Adrenal gland (tissue), 12 donors: Measurements from ENCODE around the gene PRR14L. TPM values are rescaled to one million over a fixed set of nuclear protein-coding genes. Genes with fewer than 3 reads are reported as not detected.
"Not testable (repeated sequence)": the region's sequence is repeated elsewhere in the genome, so short reads cannot be mapped to it uniquely, and the experiment has no call there.

ENCODE experiments used
- DNase-seq, 7 donors: peaks; one replicate each; pipeline ENCODE4 v3.0.0-alpha.2; 2019 to 2020
- H3K27ac ChIP-seq, 5 donors: fragments of 200-600 bp; sonication (generic) in 4 of 5; 1 replicate in 3 of 5; 2 replicates in 2 of 5; pipeline versions ENCODE4 v1.5.1 to v1.8.0; 2016 to 2020; ENCODE audit warnings: mild to moderate bottlenecking in 1 of 5
- H3K27me3 ChIP-seq: fragments of 200-600 bp; 2 replicates; pipeline ENCODE4 v1.8.0; 2021
- H3K36me3 ChIP-seq, 2 donors: fragments of 200-600 bp; replicated peaks in 1 of 2; 1 replicate in 1 of 2; 2 replicates in 1 of 2; pipeline versions ENCODE4 v1.5.1 to v1.8.0; 2018 to 2022
- H3K4me1 ChIP-seq, 2 donors: fragments of 200-600 bp; replicated peaks in 1 of 2; 1 replicate in 1 of 2; 2 replicates in 1 of 2; pipeline versions ENCODE4 v1.5.1 to v1.8.0; 2018 to 2021
- H3K4me3 ChIP-seq, 4 donors: fragments of 200-600 bp; sonication (generic) in 3 of 4; one replicate each; pipeline ENCODE4 v1.5.1; 2016 to 2018
- H3K9me3 ChIP-seq, 3 donors: fragments of 200-600 bp; sonication (generic) in 1 of 3; replicated peaks in 1 of 3; 1 replicate in 2 of 3; 2 replicates in 1 of 3; pipeline versions ENCODE4 v1.5.1 to v1.8.0; 2016 to 2021
- CTCF ChIP-seq, 6 experiments: fragments of 450-650 bp in 4 of 6; fragments of 200-600 bp in 2 of 6; sonication (generic) in 1 of 6; IDR thresholded peaks; 1 replicate in 5 of 6; 2 replicates in 1 of 6; pipeline versions ENCODE4 v1.5.1 to v1.8.0; 2016 to 2021; ENCODE audit warnings: antibody characterized with exemption in 6 of 6, mild to moderate bottlenecking in 2 of 6, moderate library complexity in 1 of 6
- POLR2A ChIP-seq, 2 donors: fragments of 450-650 bp; IDR thresholded peaks; one replicate each; pipeline ENCODE4 v1.6.1; 2017; ENCODE audit warnings: antibody characterized with exemption in 2 of 2, mild to moderate bottlenecking in 2 of 2, moderate library complexity in 1 of 2
- WGBS, 4 donors: extraction: QIAGEN DNeasy Blood & Tissue Kit in 2 of 4; methylation state at CpG; one replicate each; pipeline versions ENCODE4 v1.1.5 to v1.1.7; 2013 to 2017; 5-methylcytosine and 5-hydroxymethylcytosine counted together
- intact Hi-C, 2 donors: fragments of 100-400 bp; cut with DNase I; formaldehyde crosslinking; loops; one replicate each; pipeline versions ENCODE4 v1.14.1 to v1.15.0; 2022 to 2023
- polyA plus RNA-seq, 3 donors: library from polyadenylated mRNA; stranded (reverse); fragments of 200-250 nt in 2 of 3; fragments of 350-450 nt in 1 of 3; fragmentation: Illumina TruSeq in 1 of 3; extraction: RNeasy Lipid Tissue Mini Kit (QIAGEN cat#74804) in 1 of 3; gene quantifications; one replicate each; pipeline ENCODE4 v1.2.3, GENCODE V29; 2013 to 2014
- total RNA-seq, 9 donors: library from RNA; depleted of rRNA in 4 of 9; stranded (reverse); fragments of >200 nt in 4 of 9; fragments of 120-200 nt in 1 of 9; fragmentation: NEBNext Ultra II Directional in 1 of 9; extraction: Animal tissue kit (Norgen Biotek cat#: 25700) in 1 of 9; gene quantifications; one replicate each; pipeline versions ENCODE4 v1.1.0 to v1.2.4, GENCODE V29; 2013 to 2023
- donor health status: healthy with polysubstance abuse.
- donor health status: Bipolar disorder and iron deficiency.
- donor health status: DM: yes; HTN: yes; CAD: no.
- donor health status: DM: no; HTN: no; CAD: no.
- donor health status: DM: no; HTN: no; CAD: no.
- donor health status: DM: yes; HTN: yes; CAD: no.

Gene PRR14L
- total and polyA plus RNA-seq, 12 donors: 6.8 to 53.6 (median 23.1) TPM

GRCh38 chr22:31680861-31681341, 69.0 kb downstream of the PRR14L start:
- peak in 6 of 7 donors; percentile 31 to 76 (median 60) for DNase-seq
- H3K27ac ChIP-seq: peak overlapping the region in 4 of 5 donors; percentile 69 to 86 (median 75)
- TF ChIP-seq POLR2A (IDR thresholded peaks at IDR 0.05): no peak
- no peak for TF ChIP-seq CTCF (IDR thresholded peaks at IDR 0.05)
- no peak overlapping the region for H3K4me3 ChIP-seq
- no peaks in the 10 kb centered on the region for H3K9me3 ChIP-seq
- 34 to 44% (median 38%) methylated on average over 9 of the region's 9 CpGs for WGBS, 4 donors
- H3K4me1 ChIP-seq: peaks cover 14 to 26% of the 10 kb centered on the region in 2 donors
- no peaks in the 10 kb centered on the region for H3K27me3 ChIP-seq
- peaks cover 0 to 30% of the 10 kb centered on the region in 2 donors for H3K36me3 ChIP-seq
- intact Hi-C loops: loop anchor here in 1 of 2 donors (10.0 kb wide), 1 partner anchor 64 kb away; no protein-coding TSS in a partner anchor

GRCh38 chr22:31678748-31679147, 71.2 kb downstream of the PRR14L start:
- WGBS, 4 donors: 80 to 82% (median 81%) methylated on average over 4 to 7 of the region's 7 CpGs

DNA sequence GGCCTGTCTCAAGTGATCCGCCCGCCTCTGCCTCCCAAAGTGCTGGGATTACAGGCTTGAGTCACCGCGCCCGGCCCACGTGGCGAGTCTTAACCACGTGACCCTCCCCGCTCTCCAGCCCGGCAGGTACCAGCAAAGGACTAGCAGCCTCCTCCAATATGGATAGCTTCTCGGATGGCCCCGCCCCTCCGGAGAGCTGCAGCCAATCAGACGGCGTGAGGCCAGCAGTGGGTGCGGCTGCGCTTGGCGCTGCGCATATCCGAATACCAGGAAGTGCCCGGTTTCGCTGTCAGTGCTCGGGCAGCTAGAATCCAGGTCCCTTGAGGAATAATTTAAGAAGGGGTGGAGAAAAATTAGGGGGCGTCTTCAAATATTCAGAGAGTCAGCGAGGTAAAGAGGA, 73.2 kb downstream of the PRR14L start:
- H3K27me3 ChIP-seq: no peaks in the 10 kb centered on the region
- H3K27ac ChIP-seq: peak overlapping the region; percentile 9 to 85 (median 75)
- no peaks in the 10 kb centered on the region for H3K9me3 ChIP-seq
- peak overlapping the region in 1 of 4 donors; percentile 52 for H3K4me3 ChIP-seq
- H3K4me1 ChIP-seq: peaks cover 7 to 14% of the 10 kb centered on the region in 2 donors
- WGBS, 4 donors: 0 to 9% (median 2%) methylated on average over 20 to 25 of the region's 25 CpGs
- intact Hi-C loops: no loop called here
- H3K36me3 ChIP-seq: no peaks in the 10 kb centered on the region
- no peak for TF ChIP-seq CTCF (IDR thresholded peaks at IDR 0.05)
- TF ChIP-seq POLR2A (IDR thresholded peaks at IDR 0.05): peak; percentile 10 to 82
- peak; percentile 97 to 99 (median 99) for DNase-seq

More at GRCh38 chr22:31678748-31679147, 71.2 kb downstream of the PRR14L start:
- Histone ChIP-seq H3K27ac (no peak overlapping the region), H3K9me3 (no peaks in the 10 kb centered on the region), H3K4me1 (peaks cover 14 to 26% of the 10 kb centered on the region in 2 donors), H3K4me3 (no peak overlapping the region), H3K27me3 (no peaks in the 10 kb centered on the region), H3K36me3 (peaks cover 0 to 8% of the 10 kb centered on the region in 2 donors)
- intact Hi-C loops: no loop called here
- no peak for TF ChIP-seq CTCF (IDR thresholded peaks at IDR 0.05)
- no peak for TF ChIP-seq POLR2A (IDR thresholded peaks at IDR 0.05)
- DNase-seq: no peak

DNA sequence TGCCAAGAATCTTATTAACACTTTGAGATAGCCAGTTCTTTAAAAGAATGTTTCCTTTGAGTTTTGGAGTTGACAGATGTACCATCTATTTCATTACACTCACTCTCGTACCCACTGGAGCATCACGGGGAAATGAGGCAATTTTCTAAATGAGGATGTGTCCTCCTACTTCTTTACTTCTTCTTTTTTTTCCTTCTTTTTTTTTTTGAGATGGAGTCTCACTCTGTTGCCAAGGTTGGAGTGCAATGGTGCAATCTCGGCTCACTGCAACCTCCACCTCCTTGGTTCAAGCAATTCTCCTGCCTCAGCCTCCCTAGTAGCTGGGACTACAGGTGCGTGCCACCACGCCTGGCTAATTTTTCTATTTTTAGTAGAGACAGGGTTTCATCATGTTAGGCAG, 75.7 kb downstream of the PRR14L start:
- DNase-seq, H3K4me1 ChIP-seq, H3K27me3 ChIP-seq, H3K9me3 ChIP-seq, intact Hi-C loops, H3K4me3 ChIP-seq, H3K27ac ChIP-seq, H3K36me3 ChIP-seq: not testable (repeated sequence)
- 75 to 81% (median 77%) methylated on average over 5 of the region's 5 CpGs for WGBS, 4 donors

GRCh38 chr22:31668849-31669248, 81.1 kb downstream of the PRR14L start:
- not testable (repeated sequence) for H3K27me3 ChIP-seq, H3K27ac ChIP-seq, H3K4me3 ChIP-seq, H3K4me1 ChIP-seq, H3K9me3 ChIP-seq, H3K36me3 ChIP-seq, DNase-seq
- intact Hi-C loops: loop anchor here in 1 of 2 donors (5.0 to 10.0 kb wide), 2 partner anchors 78 to 276 kb away; partner anchors contain the start of gene YWHAH
- 79 to 89% (median 86%) methylated on average over 4 of the region's 4 CpGs for WGBS, 4 donors
